ENCODE results near the gene IFNA7.

The IFNA7 gene

DNA sequence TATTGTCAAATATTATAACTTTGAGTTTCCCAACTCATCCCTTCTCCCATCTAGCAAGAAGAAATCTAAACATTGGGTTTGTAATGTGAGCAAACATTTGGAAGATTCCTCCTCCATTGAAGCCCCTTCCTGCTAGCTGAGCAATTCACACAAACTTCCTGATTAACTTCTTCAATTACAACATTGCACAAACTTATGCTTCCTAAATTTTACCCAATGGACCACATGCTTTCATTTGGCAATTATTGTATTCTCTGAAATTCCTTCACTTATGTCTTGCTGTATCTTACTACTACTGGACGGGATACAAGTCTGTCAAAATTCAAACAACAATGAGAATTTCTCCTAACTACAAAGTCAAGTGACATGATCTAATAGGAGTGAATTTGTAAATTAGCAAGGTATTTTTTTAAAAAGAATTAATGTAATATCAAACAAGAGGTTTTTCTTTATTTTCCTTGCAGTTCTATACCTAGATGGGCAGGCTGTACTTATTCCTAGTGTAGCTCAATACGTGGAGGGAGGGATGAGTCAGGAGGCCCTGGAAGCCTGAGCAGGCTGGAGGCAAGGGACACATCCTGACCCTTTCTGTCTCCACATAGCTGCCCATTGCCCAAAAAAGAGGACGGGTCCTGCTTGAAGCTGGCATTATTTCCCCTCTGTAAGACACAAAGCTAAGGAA lies 48.5 kb downstream of the IFNA7 start:
- Histone ChIP-seq H3K27me3 (ENCODE audit: low read depth, low read length) (peaks cover 53% of the 10 kb centered on the region), H3K79me2 (ENCODE audit: low read length) (no peaks in the 10 kb centered on the region), H3K36me3 (replicated peaks; ENCODE audit: low read depth, low read length) (no peaks in the 10 kb centered on the region), H2AFZ (ENCODE audit: low read depth, low read length) (no peak overlapping the region), H3K4me1 (ENCODE audit: low read length) (peaks cover 4% of the 10 kb centered on the region; the same call in 1 of the 2 replicates), H3K27ac (ENCODE audit: low read length) (no peak overlapping the region), H4K20me1 (ENCODE audit: insufficient read depth, low read length) (no peaks in the 10 kb centered on the region), H3K4me2 (ENCODE audit: low read length) (no peak overlapping the region), H3K9ac (ENCODE audit: low read length) (no peak overlapping the region), H3K9me3 (ENCODE audit: insufficient read depth, low read length) (no peaks in the 10 kb centered on the region), H3K4me3 (ENCODE audit: low read length) (no peak overlapping the region)
- no peak for TF ChIP-seq EZH2phosphoT487 (IDR thresholded peaks at IDR 0.05; ENCODE audit: low read depth)
- TF ChIP-seq, protein P1, sequence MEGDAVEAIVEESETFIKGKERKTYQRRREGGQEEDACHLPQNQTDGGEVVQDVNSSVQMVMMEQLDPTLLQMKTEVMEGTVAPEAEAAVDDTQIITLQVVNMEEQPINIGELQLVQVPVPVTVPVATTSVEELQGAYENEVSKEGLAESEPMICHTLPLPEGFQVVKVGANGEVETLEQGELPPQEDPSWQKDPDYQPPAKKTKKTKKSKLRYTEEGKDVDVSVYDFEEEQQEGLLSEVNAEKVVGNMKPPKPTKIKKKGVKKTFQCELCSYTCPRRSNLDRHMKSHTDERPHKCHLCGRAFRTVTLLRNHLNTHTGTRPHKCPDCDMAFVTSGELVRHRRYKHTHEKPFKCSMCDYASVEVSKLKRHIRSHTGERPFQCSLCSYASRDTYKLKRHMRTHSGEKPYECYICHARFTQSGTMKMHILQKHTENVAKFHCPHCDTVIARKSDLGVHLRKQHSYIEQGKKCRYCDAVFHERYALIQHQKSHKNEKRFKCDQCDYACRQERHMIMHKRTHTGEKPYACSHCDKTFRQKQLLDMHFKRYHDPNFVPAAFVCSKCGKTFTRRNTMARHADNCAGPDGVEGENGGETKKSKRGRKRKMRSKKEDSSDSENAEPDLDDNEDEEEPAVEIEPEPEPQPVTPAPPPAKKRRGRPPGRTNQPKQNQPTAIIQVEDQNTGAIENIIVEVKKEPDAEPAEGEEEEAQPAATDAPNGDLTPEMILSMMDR (IDR thresholded peaks at IDR 0.05; ENCODE audit: low read depth, low read length) = no peak

Measured in OCI-LY3 (cell line).